ENCODE data around the gene BRD7. TPM values are rescaled to one million over a fixed set of nuclear protein-coding genes. Genes with fewer than 3 reads are reported as not detected.

Gene BRD7
- total and polyA plus RNA-seq, 4 donors: 13.3 to 34.3 (median 14.1) TPM

DNA sequence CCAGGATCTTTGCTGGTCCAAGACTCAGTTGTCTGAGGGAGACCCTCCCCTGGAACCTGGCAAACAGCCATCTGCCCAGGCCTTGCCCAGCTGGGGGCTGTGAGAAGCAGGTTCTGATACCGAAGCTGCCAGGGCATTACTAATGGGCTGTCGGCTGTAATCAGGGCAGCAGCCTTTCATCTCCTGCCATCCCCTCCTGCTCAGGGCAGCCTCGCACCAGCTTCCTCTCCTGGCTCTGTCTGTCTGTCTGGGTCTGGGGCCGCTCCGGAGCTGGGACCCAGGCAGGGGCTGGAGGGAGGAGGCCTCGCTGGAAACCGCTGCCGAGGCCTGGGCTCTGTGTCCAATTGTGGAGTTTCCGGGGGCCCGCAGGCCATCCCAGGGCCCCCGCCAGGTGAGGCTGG lies 21.6 kb upstream of the BRD7 start (continued):
- no peak for TF ChIP-seq EGR1 (IDR thresholded peaks at IDR 0.05; ENCODE audit: low read depth in 2 of 2)
- TF ChIP-seq RXRA (IDR thresholded peaks at IDR 0.05): no peak

DNA sequence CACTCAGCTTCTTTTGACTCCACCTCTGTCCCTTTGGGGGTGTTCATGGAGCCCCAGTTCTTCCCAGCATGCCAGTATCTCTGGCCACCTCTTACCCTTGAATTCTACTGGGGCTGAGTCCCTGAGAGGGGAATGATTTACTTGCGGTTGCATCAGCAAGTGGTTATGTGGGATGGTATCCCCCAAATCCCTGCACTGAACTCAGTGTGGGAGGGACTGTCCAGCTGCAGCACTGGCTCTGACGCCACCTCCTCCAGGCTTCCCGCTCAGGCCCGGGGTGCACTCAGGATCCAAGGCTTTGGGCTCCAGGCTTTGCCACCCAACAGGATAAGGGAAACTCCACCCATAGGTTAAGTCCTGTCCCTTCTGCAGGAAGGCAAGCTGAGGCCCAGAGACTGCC lies 21.1 kb upstream of the BRD7 start:
- no peak overlapping the region for H3K27ac ChIP-seq (ENCODE audit: low read depth in 1 of 2, low read length in 2 of 2)
- WGBS: 94% methylated on average over 4 of the region's 4 CpGs
- no peak overlapping the region for H3K4me3 ChIP-seq (ENCODE audit: low read depth in 1 of 3, low read length in 3 of 3)
- no peak overlapping the region for H3K9ac ChIP-seq (ENCODE audit: low read depth in 1 of 2, low read length in 2 of 2)
- no peaks in the 10 kb centered on the region for H3K27me3 ChIP-seq (ENCODE audit: control insufficient read depth in 4 of 4, insufficient read depth in 4 of 4, low read length in 3 of 4)
- DNase-seq (ENCODE audit: low spot score): peak; percentile 31
- H3K4me1 ChIP-seq (ENCODE audit: control insufficient read depth in 4 of 4, insufficient read depth in 4 of 4, low read length in 3 of 4): no peaks in the 10 kb centered on the region
- no peaks in the 10 kb centered on the region for H3K36me3 ChIP-seq (ENCODE audit: control insufficient read depth in 4 of 4, insufficient read depth in 3 of 4, low read depth in 1 of 4, low read length in 3 of 4)
- no peaks in the 10 kb centered on the region for H3K9me3 ChIP-seq (ENCODE audit: control insufficient read depth in 4 of 4, low read length in 3 of 4)
- TF ChIP-seq RAD21 (IDR thresholded peaks at IDR 0.05) (no peak), NR2F2 (IDR thresholded peaks at IDR 0.05) (no peak), TAF1 (conservative IDR thresholded peaks at IDR 0.05) (no peak), HNF4G (IDR thresholded peaks at IDR 0.05) (no peak), GABPA (IDR thresholded peaks at IDR 0.05 in 1 of 2, conservative IDR thresholded peaks at IDR 0.05 in 1 of 2) (no peak), EGR1 (IDR thresholded peaks at IDR 0.05; ENCODE audit: low read depth in 2 of 2) (no peak), ZBTB33 (IDR thresholded peaks at IDR 0.05) (no peak), JUND (IDR thresholded peaks at IDR 0.05) (no peak), FOXA2 (IDR thresholded peaks at IDR 0.05) (no peak), YY1 (IDR thresholded peaks at IDR 0.05) (no peak)
- TF ChIP-seq, protein P1, sequence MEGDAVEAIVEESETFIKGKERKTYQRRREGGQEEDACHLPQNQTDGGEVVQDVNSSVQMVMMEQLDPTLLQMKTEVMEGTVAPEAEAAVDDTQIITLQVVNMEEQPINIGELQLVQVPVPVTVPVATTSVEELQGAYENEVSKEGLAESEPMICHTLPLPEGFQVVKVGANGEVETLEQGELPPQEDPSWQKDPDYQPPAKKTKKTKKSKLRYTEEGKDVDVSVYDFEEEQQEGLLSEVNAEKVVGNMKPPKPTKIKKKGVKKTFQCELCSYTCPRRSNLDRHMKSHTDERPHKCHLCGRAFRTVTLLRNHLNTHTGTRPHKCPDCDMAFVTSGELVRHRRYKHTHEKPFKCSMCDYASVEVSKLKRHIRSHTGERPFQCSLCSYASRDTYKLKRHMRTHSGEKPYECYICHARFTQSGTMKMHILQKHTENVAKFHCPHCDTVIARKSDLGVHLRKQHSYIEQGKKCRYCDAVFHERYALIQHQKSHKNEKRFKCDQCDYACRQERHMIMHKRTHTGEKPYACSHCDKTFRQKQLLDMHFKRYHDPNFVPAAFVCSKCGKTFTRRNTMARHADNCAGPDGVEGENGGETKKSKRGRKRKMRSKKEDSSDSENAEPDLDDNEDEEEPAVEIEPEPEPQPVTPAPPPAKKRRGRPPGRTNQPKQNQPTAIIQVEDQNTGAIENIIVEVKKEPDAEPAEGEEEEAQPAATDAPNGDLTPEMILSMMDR (IDR thresholded peaks at IDR 0.05; ENCODE audit: low read depth, low read length, missing input control): no peak
- TF ChIP-seq, protein P2, sequence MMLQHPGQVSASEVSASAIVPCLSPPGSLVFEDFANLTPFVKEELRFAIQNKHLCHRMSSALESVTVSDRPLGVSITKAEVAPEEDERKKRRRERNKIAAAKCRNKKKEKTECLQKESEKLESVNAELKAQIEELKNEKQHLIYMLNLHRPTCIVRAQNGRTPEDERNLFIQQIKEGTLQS (IDR thresholded peaks at IDR 0.05): no peak

DNA sequence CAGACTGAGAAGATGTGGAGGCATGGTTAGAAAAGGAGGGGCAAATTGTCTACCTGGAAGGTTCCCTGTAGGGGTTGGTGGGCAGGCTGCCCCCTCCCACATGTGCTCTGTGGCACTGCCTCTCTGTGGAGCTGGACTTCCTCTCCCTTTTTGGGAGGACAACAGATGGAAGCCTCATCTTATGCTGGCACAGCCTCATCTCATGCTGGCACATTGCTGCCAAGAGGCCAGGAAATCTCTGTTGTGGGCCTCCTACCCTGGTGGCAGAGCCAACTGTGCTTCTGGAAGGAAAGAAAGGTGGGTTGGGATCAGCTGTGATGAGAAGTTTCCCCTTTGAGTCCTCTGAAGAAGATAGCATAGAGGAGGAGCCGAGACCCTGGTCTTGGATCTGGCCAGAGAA lies 19.7 kb upstream of the BRD7 start:
- H3K4me1 ChIP-seq (ENCODE audit: control insufficient read depth in 4 of 4, insufficient read depth in 4 of 4, low read length in 3 of 4): no peaks in the 10 kb centered on the region
- H3K9ac ChIP-seq (ENCODE audit: low read depth in 1 of 2, low read length in 2 of 2): no peak overlapping the region
- 82% methylated on average over 1 of the region's 1 CpG for WGBS
- no peak overlapping the region for H3K27ac ChIP-seq (ENCODE audit: low read depth in 1 of 2, low read length in 2 of 2)
- TF ChIP-seq NR2F2 (IDR thresholded peaks at IDR 0.05): no peak
- no peak for TF ChIP-seq FOXA1 (IDR thresholded peaks at IDR 0.05)
- TF ChIP-seq EGR1 (IDR thresholded peaks at IDR 0.05; ENCODE audit: low read depth in 2 of 2): no peak
- no peak for TF ChIP-seq HNF4A (conservative IDR thresholded peaks at IDR 0.05)
- TF ChIP-seq JUND (IDR thresholded peaks at IDR 0.05): no peak
- TF ChIP-seq RXRA (IDR thresholded peaks at IDR 0.05): no peak
- no peak for TF ChIP-seq SP1 (IDR thresholded peaks at IDR 0.05)
- TF ChIP-seq ZBTB33 (IDR thresholded peaks at IDR 0.05): no peak
- no peak for TF ChIP-seq MAX (IDR thresholded peaks at IDR 0.05)
- no peak for TF ChIP-seq HNF4G (IDR thresholded peaks at IDR 0.05)
- TF ChIP-seq, protein P3, sequence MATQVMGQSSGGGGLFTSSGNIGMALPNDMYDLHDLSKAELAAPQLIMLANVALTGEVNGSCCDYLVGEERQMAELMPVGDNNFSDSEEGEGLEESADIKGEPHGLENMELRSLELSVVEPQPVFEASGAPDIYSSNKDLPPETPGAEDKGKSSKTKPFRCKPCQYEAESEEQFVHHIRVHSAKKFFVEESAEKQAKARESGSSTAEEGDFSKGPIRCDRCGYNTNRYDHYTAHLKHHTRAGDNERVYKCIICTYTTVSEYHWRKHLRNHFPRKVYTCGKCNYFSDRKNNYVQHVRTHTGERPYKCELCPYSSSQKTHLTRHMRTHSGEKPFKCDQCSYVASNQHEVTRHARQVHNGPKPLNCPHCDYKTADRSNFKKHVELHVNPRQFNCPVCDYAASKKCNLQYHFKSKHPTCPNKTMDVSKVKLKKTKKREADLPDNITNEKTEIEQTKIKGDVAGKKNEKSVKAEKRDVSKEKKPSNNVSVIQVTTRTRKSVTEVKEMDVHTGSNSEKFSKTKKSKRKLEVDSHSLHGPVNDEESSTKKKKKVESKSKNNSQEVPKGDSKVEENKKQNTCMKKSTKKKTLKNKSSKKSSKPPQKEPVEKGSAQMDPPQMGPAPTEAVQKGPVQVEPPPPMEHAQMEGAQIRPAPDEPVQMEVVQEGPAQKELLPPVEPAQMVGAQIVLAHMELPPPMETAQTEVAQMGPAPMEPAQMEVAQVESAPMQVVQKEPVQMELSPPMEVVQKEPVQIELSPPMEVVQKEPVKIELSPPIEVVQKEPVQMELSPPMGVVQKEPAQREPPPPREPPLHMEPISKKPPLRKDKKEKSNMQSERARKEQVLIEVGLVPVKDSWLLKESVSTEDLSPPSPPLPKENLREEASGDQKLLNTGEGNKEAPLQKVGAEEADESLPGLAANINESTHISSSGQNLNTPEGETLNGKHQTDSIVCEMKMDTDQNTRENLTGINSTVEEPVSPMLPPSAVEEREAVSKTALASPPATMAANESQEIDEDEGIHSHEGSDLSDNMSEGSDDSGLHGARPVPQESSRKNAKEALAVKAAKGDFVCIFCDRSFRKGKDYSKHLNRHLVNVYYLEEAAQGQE (IDR thresholded peaks at IDR 0.05): no peak
- no peak for TF ChIP-seq YY1 (IDR thresholded peaks at IDR 0.05)
- no peaks in the 10 kb centered on the region for H3K27me3 ChIP-seq (ENCODE audit: control insufficient read depth in 4 of 4, insufficient read depth in 4 of 4, low read length in 3 of 4)
- no peak overlapping the region for H3K4me3 ChIP-seq (ENCODE audit: low read depth in 1 of 3, low read length in 3 of 3)
- no peaks in the 10 kb centered on the region for H3K9me3 ChIP-seq (ENCODE audit: control insufficient read depth in 4 of 4, low read length in 3 of 4)
- H3K36me3 ChIP-seq (ENCODE audit: control insufficient read depth in 4 of 4, insufficient read depth in 3 of 4, low read depth in 1 of 4, low read length in 3 of 4): no peaks in the 10 kb centered on the region
- no peak for DNase-seq (ENCODE audit: low spot score)

Measured in liver (tissue), 9 donors.